ENCODE data around the gene DNAAF5.
"Not testable (repeated sequence)": the region's sequence is repeated elsewhere in the genome, so short reads cannot be mapped to it uniquely, and the experiment has no call there.

Gene DNAAF5

GRCh38 chr7:739983-740942 lies 13.8 kb downstream of the DNAAF5 start:
- Histone ChIP-seq H3K4me3 (ENCODE audit: extremely low read depth, insufficient read depth, low read length, poor library complexity, severe bottlenecking) (no peak overlapping the region), H3K36me3 (ENCODE audit: control insufficient read depth, insufficient read depth, low read length) (peaks cover 33% of the 10 kb centered on the region), H3K4me1 (ENCODE audit: control insufficient read depth, insufficient read depth, low read length, poor library complexity, severe bottlenecking) (no peaks in the 10 kb centered on the region), H3K27ac (ENCODE audit: low read depth, low read length, severe bottlenecking) (no peak overlapping the region), H3K9me3 (ENCODE audit: control insufficient read depth, low read length) (peaks cover under 1% of the 10 kb centered on the region)
- WGBS, 2 experiments (ENCODE audit: insufficient coverage in 2 of 2): 94 to 96% methylated on average over 41 to 45 of the region's 46 CpGs

GRCh38 chr7:741191-741671 lies 14.7 kb downstream of the DNAAF5 start:
- 86 to 99% methylated on average over 9 to 15 of the region's 17 CpGs for WGBS, 2 experiments (ENCODE audit: insufficient coverage in 2 of 2)
- Histone ChIP-seq H3K27ac (ENCODE audit: low read depth, low read length, severe bottlenecking) (no peak overlapping the region), H3K4me3 (ENCODE audit: extremely low read depth, insufficient read depth, low read length, poor library complexity, severe bottlenecking) (no peak overlapping the region), H3K4me1 (ENCODE audit: control insufficient read depth, insufficient read depth, low read length, poor library complexity, severe bottlenecking) (no peaks in the 10 kb centered on the region), H3K9me3 (ENCODE audit: control insufficient read depth, low read length) (no peaks in the 10 kb centered on the region), H3K36me3 (ENCODE audit: control insufficient read depth, insufficient read depth, low read length) (peaks cover 39% of the 10 kb centered on the region)

DNA sequence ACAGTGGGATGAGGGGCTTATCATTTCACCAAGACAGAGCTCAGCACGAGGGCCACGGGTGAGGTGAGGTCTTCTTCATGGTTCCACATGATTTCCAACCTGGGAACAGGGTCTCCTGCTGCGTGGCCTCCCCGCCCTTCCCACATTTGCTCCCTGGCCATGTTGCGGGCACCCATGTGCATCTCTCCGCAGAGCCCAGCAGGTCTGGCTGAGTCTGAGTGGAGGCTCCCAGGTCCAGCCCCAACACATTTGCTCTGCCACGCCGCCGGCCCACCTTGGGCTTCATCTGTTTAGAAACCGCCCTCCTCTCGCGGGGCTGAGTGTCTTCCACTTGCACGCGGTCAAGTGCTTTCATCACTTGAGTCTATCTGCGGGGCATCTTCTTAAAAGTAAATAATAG lies 15.4 kb downstream of the DNAAF5 start:
- Histone ChIP-seq H3K27ac (ENCODE audit: low read depth, low read length, severe bottlenecking) (no peak overlapping the region), H3K4me3 (ENCODE audit: extremely low read depth, insufficient read depth, low read length, poor library complexity, severe bottlenecking) (no peak overlapping the region), H3K36me3 (ENCODE audit: control insufficient read depth, insufficient read depth, low read length) (peaks cover 43% of the 10 kb centered on the region), H3K9me3 (ENCODE audit: control insufficient read depth, low read length) (no peaks in the 10 kb centered on the region), H3K4me1 (ENCODE audit: control insufficient read depth, insufficient read depth, low read length, poor library complexity, severe bottlenecking) (no peaks in the 10 kb centered on the region)
- 91 to 93% methylated on average over 13 to 15 of the region's 15 CpGs for WGBS, 2 experiments (ENCODE audit: insufficient coverage in 2 of 2)

DNA sequence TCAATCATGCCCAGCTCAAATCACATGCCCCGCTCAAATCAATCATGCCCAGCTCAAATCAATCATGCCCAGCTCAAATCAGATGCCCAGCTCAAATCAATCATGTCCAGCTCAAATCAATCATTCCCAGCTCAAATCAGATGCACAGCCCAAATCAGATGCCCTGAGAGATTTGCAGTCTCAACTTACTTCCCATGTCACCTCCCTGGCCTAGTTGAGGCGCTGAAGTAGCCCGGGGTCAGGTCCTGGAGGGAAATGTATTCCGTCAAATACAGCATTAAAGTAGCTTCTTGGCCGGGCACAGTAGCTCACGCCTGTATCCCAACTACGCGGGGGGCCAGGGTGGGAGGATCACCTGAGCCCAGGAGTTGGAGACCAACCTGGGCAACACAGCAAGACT lies 16.3 kb downstream of the DNAAF5 start:
- WGBS, 2 experiments (ENCODE audit: insufficient coverage in 2 of 2): 80 to 90% methylated on average over 8 of the region's 8 CpGs
- H3K9me3 ChIP-seq (ENCODE audit: control insufficient read depth, low read length): no peaks in the 10 kb centered on the region
- H3K4me3 ChIP-seq (ENCODE audit: extremely low read depth, insufficient read depth, low read length, poor library complexity, severe bottlenecking): no peak overlapping the region
- H3K27ac ChIP-seq (ENCODE audit: low read depth, low read length, severe bottlenecking): no peak overlapping the region
- H3K4me1 ChIP-seq (ENCODE audit: control insufficient read depth, insufficient read depth, low read length, poor library complexity, severe bottlenecking): no peaks in the 10 kb centered on the region
- H3K36me3 ChIP-seq (ENCODE audit: control insufficient read depth, insufficient read depth, low read length): peaks cover 46% of the 10 kb centered on the region

DNA sequence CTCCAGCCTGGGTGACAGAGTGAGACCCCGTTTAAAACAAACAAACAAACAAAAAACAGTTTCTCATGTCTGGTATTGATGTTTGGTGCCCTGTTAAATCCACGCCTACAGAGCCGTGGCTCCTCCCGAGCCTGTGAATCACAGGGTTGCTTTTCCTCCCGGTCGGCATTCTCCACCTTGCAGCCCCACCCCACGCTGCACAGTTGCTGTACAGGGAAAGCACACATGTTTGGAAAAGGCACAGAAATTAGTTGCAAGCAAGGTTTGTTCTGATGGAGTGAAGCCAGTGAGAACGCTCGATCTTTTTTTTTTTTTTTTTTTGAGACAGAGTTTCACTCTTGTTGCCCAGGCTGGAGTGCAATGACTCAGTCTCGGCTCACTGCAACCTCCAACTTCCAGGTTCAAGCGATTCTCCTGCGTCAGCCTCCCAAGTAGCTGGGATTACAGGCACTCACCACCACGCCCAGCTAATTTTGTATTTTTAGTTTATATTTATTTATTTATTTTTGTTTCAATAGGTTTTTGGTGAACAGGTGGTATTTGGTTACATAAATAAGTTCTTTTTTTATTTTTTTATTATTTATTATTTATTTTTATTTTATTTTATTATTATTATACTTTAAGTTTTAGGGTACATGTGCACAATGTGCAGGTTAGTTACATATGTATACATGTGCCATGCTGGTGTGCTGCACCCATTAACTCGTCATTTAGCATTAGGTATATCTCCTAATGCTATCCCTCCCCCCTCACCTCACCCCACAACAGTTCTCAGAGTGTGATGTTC lies 17.0 kb downstream of the DNAAF5 start:
- H3K36me3 ChIP-seq (ENCODE audit: control insufficient read depth, insufficient read depth, low read length): peaks cover 46% of the 10 kb centered on the region
- H3K4me1 ChIP-seq (ENCODE audit: control insufficient read depth, insufficient read depth, low read length, poor library complexity, severe bottlenecking); H3K4me3 ChIP-seq (ENCODE audit: extremely low read depth, insufficient read depth, low read length, poor library complexity, severe bottlenecking); H3K9me3 ChIP-seq (ENCODE audit: control insufficient read depth, low read length); H3K27ac ChIP-seq (ENCODE audit: low read depth, low read length, severe bottlenecking): not testable (repeated sequence)
- WGBS, 2 experiments (ENCODE audit: insufficient coverage in 2 of 2): 99 to 100% methylated on average over 8 to 11 of the region's 14 CpGs

- not testable (repeated sequence) for H3K4me3 ChIP-seq (ENCODE audit: extremely low read depth, insufficient read depth, low read length, poor library complexity, severe bottlenecking); H3K9me3 ChIP-seq (ENCODE audit: control insufficient read depth, low read length); H3K27ac ChIP-seq (ENCODE audit: low read depth, low read length, severe bottlenecking); H3K4me1 ChIP-seq (ENCODE audit: control insufficient read depth, insufficient read depth, low read length, poor library complexity, severe bottlenecking)
- WGBS, 2 experiments (ENCODE audit: insufficient coverage in 2 of 2): 100% methylated on average over 1 of the region's 5 CpGs; no CpG with 5 or more reads in 1 of the 2 experiments
- H3K36me3 ChIP-seq (ENCODE audit: control insufficient read depth, insufficient read depth, low read length): peaks cover 46% of the 10 kb centered on the region
Observed at GRCh38 chr7:744128-744520, 17.6 kb downstream of the DNAAF5 start.

GRCh38 chr7:744854-745430 lies 18.4 kb downstream of the DNAAF5 start:
- no peak overlapping the region for H3K4me3 ChIP-seq (ENCODE audit: extremely low read depth, insufficient read depth, low read length, poor library complexity, severe bottlenecking)

GRCh38 chr7:745431-746154 lies 19.1 kb downstream of the DNAAF5 start:
- WGBS, 2 experiments (ENCODE audit: insufficient coverage in 2 of 2): 95 to 96% methylated on average over 20 to 21 of the region's 23 CpGs
- no peaks in the 10 kb centered on the region for H3K9me3 ChIP-seq (ENCODE audit: control insufficient read depth, low read length)
- H3K36me3 ChIP-seq (ENCODE audit: control insufficient read depth, insufficient read depth, low read length): peaks cover 46% of the 10 kb centered on the region
- H3K4me3 ChIP-seq (ENCODE audit: extremely low read depth, insufficient read depth, low read length, poor library complexity, severe bottlenecking): no peak overlapping the region
- no peaks in the 10 kb centered on the region for H3K4me1 ChIP-seq (ENCODE audit: control insufficient read depth, insufficient read depth, low read length, poor library complexity, severe bottlenecking)
- no peak overlapping the region for H3K27ac ChIP-seq (ENCODE audit: low read depth, low read length, severe bottlenecking)

More at GRCh38 chr7:744854-745430, 18.4 kb downstream of the DNAAF5 start:
- no peak overlapping the region for H3K27ac ChIP-seq (ENCODE audit: low read depth, low read length, severe bottlenecking)
- no peaks in the 10 kb centered on the region for H3K9me3 ChIP-seq (ENCODE audit: control insufficient read depth, low read length)
- 93 to 94% methylated on average over 11 of the region's 20 CpGs for WGBS, 2 experiments (ENCODE audit: insufficient coverage in 2 of 2)
- H3K4me1 ChIP-seq (ENCODE audit: control insufficient read depth, insufficient read depth, low read length, poor library complexity, severe bottlenecking): no peaks in the 10 kb centered on the region
- peaks cover 46% of the 10 kb centered on the region for H3K36me3 ChIP-seq (ENCODE audit: control insufficient read depth, insufficient read depth, low read length)

GRCh38 chr7:746155-747061 lies 19.9 kb downstream of the DNAAF5 start:
- no peaks in the 10 kb centered on the region for H3K4me1 ChIP-seq (ENCODE audit: control insufficient read depth, insufficient read depth, low read length, poor library complexity, severe bottlenecking)
- 96 to 97% methylated on average over 27 to 30 of the region's 40 CpGs for WGBS, 2 experiments (ENCODE audit: insufficient coverage in 2 of 2)
- H3K4me3 ChIP-seq (ENCODE audit: extremely low read depth, insufficient read depth, low read length, poor library complexity, severe bottlenecking): no peak overlapping the region
- H3K36me3 ChIP-seq (ENCODE audit: control insufficient read depth, insufficient read depth, low read length): peaks cover 48% of the 10 kb centered on the region
- no peak overlapping the region for H3K27ac ChIP-seq (ENCODE audit: low read depth, low read length, severe bottlenecking)
- no peaks in the 10 kb centered on the region for H3K9me3 ChIP-seq (ENCODE audit: control insufficient read depth, low read length)

Measured in mesodermal cell (in vitro differentiated cells).